Femur (tissue), 1 donor: ENCODE data around the gene OLFM2.
A peak's percentile ranks its signal among the peaks of the same experiment; 100 is the strongest.

Experiments
- DNase-seq: peaks from one replicate; pipeline ENCODE4 v3.0.0-alpha.2; 2017

The OLFM2 gene

DNA sequence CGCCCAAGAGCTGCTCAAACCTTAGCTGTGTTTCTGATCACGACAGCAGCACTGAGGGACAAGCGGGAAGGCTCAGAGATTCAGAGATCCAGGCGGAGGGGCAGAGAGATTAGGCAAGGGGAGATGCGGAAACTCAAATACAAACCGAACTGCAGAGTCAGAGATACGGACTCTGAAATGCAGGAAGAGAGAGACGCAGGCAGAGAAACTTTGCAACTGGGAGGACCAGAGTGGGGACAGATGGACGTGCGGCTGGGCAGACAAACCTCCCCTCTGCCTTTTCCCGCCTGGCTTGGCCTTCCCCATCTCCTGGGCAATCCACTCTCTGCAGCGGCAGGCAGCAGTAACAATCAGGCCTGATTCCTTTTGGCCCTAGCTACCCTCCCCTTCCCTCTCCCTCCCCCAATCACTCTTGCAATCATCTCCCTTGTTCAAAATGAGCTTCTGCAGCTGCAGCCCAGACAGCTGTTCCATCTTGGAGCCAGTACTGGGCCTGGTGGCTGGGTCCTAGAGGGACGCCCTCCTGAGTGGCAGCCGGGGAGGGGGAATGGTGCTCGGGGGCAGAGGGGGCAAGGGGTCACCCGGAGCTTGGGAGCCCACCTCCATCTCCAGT lies 29.7 kb downstream of the OLFM2 start:
- peak; percentile 60 for DNase-seq

DNA sequence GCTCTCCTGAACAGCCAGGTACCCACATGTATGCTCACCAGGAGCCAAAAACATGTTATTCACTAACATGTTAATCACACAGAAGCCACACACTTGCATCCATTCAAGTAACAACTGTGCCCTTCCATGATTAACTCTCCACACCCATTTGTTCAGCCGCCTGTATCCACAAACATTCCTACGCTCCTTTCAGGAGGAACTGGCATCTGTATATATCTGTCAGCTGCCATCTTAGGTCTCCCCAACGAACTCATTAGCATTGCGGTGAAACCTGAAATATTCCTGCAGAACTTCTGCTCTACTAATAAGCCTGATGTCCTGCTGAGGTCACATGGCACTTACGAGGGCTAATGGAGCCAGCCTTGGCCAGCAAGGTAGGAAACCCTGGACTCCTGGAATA lies 33.0 kb downstream of the OLFM2 start:
- DNase-seq = no peak

DNA sequence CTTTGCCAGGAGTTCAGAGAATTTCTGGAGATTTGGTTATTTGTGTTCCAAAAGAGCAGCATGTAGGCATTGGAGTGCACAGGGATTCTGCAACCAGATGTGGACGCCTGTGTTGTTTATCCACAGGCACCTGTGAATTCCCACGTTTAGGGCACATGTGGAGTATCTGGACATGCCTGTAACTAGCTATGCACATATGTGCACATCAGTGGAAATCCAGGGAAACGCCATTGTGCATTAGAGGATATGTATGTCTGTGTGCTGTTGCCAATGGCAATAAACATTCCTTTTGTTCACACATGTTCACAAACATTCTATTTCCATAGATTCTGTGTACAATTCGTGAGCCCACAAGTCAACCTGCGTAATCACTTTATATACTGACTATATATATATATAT lies 34.7 kb downstream of the OLFM2 start:
- DNase-seq = no peak

DNA sequence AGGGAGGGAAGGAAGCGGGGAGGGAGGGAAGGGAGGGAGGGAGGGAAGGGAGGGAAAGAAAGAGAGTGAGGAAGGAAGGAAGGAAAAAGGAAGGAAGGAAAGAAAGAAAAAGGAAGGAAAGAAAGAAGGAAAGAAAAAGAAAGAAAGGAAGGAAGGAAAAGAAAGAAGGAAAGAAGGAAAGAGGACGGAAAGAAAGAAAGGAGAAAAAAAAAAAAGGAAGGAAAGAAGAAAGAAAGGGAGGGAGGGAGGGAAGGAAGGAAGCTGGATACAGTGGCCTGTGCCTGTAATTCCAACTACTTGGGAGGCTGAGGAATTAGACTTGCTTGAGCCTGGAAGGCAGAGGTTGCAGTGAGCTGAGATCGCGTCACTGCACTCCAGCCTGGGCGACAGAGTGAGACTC lies 35.3 kb downstream of the OLFM2 start:
- DNase-seq = no peak

DNA sequence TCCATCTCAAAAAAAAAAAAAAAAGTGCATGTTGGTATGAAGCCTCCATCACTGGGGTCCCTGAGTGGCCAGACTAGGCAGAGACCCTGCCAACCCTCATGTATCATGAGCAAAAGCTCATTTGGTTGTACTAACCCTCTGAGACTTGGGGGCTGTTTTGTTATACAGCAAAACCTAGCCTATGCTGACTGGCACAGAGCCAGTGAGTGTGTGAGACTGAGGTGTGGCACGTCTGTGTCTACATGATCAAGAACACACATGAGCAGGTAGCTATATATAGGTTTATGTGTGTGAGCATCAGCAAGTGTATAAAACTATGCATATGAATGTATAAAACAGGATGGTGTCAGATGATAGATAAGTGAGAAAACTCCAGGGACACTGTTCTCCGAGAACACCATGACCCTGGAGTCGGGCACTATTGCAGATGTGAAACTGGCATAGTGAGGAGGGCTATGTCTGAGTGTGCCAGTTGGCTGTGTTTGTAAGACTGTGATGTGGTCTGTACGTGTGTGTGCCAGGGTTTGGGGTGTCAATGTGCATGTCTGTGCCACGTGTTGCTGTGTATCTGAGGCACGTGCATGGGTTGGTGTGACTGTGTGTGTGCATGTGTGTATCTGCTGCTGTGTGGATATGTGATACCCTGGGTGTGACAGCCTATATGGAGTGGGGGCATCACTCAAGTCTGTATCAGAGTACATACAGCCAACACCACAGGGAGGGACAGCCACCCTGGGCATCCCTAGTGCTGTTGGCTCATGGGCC lies 44.5 kb downstream of the OLFM2 start:
- no peak for DNase-seq

DNA sequence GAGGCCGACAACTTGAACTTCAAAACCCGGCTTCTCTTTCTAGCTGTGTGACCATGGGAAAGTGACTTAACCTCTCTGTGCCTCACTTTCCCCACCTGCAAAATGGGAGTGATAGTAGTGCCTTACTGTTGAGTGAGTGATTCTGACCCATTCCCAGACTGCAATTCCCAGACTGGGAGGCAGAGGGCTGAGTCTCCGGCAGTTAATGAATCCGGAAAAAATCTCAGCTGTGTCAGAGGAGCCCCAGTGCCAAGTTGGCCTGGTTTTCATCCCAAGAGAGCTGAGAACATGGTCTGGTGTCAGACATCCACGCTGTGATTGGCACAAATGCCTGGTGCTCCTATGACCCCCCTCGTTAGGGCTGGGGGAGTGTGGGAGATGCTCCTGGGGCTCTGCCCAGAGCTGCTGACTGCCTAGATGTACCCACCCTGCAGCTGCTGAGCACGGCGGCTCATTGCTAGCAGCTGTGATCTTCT lies 51.2 kb downstream of the OLFM2 start:
- DNase-seq = peak; percentile 90

DNA sequence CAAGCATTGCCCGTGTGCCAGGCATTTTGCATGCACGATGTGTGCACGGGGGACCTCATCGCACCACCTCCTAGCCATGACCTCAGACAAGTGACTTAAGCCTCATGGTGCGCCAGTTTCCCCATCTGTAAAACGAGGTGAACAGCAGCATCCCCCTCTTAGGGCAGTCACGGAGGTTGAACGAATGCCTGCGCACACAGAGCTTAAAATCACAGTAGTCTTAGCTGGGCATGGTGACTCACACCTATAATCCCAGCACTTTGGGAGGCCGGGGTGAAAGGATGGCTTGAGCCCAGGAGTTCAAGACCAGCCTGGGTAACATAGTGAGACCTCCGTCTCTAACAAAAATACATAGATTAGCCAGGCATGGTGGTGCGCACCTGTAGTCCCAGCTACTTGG lies 52.6 kb downstream of the OLFM2 start:
- DNase-seq = no peak

DNA sequence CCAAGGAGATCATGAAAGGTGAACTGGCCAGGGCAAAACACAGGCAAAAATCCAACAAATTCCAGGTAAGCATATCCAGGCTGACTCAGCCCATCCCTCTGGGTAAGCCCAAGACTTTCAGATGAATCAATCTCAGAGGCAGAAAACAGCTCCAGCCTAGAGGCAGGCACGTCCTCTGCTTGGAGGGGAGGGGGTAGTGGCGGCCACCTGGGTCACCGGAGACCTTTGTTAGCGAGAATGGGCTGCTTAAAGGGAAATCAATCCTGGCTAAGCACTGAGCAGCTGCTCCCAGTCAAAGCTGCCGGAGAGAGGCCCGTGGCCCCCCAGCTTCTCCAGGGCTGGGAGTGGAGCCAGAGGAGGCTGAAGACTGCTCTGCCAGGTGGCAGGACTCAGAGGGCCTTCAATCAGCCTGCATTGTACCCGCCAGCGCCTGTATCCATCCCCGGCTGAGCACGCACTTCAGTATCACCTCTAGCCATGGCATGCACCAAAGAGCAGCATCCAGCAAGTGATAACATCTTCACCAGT lies 53.0 kb downstream of the OLFM2 start:
- DNase-seq = peak; percentile 65

DNA sequence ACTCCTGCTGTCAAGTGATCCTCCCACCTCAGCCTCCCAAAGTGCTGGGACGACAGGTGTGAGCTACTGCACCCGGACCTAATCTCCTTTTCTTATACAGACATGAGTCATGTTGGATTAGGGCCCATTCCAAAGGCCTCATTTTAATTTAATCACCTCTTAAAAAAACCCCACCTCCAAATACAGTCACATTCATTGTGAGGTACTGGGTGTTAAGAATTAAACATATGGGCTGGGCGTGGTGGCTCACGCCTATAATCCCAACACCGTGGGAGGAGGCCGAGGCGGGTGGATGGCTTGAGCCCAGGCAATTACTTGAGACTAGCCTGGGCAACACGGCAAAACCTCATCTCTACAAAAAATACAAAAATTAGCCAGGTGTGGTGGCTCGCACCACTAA lies 54.6 kb downstream of the OLFM2 start:
- DNase-seq = no peak

DNA sequence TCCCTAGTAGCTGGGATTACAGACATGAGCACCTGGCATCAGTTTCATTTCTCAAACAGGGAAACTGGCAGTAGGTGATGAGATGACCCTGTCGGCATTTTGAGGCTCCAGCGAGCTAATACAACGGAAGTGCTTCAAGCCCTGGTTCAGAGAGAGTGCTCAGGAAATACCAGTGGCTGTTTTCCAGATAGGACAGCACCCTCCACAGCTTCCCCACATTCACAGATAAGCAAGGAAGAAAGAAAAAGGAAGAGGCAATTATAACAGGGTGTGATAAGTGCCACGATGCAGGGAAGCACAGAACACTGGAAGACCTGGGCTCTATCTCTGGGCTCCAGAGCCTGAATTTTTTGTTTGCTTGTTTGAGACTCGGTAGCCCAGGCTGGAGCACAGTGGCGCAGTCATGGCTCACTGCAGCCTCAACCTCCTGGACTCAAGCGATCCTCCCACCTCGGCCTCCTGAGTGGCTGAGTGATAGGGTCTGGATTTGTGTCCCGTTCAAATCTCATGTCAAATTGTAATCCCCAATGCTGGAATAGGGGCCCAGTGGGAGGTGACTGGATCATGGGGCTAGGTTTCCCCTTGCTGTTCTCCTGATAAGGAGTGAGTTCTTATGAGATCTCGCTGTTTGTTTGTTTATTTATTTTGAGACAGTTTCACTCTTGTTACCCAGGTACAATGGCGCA lies 57.7 kb downstream of the OLFM2 start:
- no peak for DNase-seq

DNA sequence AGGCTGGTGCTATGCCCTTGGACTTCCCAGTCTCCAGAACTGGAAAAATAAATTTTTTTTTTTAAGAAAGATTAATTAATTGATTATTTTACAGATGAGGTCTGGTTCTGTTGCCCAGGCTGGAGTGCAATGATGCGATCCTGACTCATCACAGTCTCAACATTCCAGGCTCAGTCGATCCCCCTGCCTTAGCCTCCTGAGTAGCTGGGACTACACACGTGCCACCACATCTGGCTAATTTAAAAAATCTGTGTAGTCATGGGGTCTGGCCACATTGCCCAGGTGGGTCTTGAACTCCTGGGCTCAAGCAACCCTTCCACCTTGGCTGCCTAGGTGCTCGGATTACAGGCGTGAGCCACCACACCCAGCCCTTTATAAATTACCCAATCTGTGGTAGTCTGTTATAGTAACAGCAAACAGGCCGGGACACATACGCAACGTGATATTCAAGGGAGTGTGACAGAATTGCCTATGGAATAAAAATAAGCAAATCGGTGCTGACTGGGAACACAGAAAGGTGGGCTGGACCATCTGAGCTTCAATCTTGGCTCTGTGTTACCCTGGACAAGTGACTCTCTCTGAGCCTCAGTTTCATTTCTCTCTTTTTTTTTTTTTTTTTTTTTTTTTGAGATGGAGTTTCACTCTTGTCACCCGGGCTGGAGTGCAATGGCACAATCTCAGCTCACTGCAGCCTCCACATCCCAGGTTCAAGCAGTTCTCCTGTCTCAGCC lies 58.4 kb downstream of the OLFM2 start:
- DNase-seq = no peak

DNA sequence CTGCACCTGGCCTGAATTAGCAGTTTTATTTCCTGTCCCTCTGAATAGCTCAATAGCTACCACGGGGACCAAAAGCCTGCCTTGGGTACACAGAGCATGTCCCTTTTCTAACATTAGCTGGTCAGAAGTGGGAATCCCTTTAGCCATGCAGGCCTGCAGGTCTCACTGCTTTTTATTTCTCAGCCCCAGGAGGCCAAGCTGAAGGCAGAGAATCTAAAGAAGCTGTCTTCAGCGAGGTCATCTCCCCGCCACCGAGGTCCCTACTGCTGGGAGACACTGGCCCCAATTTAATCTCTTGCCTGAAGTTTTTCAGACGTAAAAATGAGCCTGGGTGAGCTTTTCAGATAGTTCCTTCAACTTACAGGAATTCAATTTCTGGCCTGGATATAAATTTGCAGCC lies 60.5 kb downstream of the OLFM2 start:
- no peak for DNase-seq

DNA sequence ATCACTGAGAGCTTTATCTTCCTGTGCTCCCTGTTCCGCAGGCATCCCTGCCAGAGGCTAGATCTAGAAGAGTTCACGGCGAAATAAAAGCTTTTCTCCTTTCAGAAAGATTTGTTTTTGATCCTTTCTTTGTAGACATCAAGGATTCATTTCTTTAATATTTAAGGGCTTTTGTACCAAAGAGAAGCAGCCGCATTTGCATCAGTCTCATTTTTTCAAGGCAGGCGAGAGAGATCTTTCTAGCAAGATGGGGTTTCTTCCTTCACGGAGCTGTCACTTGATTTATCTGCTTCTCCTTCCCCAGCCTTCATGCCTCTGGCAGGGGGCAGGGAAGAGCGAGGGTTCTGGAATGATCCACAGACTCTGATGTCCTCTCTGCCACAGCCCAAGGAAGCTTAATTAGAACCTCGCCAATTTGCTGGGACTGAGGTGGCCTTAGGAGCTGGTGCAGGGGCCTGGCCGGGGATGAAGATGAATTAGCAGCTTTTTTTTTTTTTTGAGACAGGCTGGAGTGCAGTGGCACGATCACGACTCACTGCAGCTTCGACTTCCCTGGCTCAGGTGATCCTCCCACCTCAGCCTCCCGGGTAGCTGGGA lies 61.2 kb downstream of the OLFM2 start:
- DNase-seq = no peak

DNA sequence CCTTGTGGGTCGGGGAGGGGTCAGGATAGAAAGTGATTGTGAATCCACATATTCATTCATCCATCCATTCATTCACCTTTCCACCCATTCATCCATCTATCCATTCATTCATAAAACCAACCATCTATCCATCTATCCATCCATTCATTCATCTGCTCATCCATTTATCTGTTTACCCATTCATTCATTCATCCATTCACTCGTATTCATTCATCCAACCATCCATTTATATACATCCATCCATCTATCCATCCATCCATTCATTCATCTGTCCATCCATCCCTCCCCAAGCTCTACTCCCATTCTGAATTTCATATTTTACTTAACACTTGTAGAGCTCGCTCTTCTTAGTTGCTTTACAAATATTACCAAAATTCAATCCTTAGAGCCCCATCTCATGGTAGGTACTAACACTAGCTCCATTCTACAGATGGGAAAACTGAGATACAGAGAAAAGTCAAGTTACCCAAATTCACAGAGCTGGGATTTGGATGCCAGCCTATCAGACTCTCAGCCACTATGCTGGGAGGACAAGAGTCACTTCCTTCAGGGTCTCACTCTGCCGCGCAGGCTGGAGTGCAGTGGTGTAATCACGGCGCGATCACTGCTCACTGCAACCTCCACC lies 63.6 kb downstream of the OLFM2 start:
- no peak for DNase-seq

DNA sequence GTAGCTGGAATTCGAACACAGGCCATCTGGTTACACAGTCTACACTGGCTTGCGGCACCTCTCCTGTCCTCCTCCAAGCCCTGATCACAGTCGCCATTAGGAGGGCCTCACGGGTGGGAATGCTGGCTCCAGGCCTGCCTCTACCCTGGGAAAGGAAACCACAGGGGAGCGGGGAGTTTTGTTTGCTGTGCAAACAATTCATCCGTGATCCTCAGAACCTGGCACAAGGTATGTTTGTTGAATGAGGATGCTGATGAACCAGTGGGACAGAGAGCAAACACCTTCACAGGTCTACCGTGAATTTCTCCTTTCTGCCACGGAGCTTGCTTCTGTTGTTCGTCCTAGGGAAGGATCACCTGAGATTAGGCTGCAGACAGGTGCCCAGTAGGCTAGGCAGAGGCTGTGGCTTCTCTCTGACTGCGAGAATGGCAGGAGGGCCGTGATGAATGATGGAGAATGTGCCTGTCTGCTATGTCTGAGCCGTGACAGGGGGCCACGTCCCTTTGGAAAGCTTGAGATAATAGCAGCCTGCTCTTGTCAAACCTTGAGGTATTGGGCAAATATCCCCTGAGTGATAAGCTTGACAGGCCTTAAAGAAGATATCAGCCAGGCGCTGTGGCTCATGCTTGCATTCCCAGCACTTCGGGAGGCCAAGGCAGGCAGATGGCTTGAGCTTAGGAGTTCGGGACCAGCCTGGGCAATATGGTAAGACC lies 64.5 kb downstream of the OLFM2 start:
- no peak for DNase-seq

DNA sequence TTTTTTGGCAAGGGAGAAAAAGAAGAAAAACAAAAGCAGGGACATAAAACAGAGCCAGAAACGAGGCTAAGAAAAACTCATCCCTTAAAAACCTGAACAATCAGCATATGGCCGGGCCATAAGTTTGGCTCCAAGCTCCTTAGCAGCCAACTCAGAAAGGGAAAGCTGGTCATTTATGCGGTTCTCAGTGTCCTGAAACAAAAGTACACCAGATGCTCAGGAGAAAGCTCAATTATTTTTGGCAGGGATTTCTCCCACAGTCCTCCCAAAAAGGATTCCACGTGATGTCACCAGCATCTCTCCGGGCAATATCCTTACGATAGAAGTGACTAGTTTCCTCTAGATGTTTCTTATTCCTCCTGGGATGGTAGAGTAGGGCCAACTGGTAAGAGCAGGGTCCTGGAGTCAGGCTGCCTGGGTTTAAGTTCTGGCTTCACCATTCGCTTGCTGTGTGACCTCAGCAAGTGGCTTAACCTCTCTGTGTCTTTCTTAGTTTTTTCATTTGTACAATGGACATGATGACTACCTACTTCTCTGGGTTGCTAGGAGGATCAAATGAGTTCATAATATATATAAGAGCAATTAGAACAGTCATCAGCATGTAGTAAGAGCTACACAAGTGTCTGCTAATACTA lies 67.2 kb downstream of the OLFM2 start:
- no peak for DNase-seq

DNA sequence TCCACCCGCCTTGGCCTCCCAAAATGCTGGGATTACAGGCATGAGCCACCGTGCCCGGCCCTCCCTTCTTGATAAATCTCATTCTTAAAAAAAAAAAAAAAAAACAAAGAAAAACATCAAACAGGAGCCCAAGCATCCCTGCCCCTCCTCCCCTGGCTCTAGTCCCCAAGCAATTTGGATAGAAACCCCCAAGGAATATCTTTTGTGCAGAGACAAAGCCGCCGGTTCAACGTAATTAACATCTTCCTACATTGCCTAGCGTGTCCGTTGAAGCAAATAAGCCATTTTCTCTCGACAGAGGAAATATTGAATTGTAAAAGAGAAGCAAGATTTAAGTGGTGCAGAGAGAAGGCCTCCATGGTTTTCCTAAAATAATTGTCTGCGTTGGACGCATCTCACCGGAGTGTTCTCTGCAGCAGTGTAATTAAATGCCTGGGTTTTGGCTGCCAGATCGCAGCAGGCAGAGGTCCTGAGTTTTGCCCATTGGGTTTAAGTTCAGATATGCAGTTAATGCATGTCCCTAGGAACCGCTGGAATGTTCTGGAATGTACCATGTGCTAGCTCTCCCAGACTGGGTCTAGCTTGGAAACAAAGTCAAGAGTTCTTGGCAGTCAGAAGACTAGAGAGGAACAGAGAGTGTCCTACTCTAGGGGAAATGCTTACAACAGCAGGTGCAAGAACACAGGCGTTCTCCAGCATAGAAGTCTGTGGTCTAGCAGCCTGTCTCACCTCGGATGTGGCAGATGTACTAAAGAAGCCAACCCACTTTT lies 70.4 kb downstream of the OLFM2 start:
- DNase-seq = no peak

DNA sequence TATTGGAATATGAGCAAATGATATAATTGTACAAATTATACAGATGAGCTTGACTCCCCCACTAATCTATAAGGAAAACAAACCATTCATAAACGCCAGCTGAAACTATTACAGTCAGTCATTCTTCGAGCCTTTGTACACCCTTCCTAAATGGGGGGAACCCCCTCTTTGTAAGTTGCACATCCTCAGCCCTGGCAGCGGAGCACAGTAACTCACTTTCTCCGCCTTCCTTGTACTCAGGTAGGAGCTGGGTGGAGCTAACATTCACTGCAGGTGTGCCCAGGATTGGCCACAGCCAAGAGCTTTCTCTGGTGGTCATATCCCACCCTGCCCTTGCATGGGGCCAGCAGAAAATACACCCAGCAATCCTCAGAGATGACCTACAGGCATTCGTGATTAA lies 72.6 kb downstream of the OLFM2 start:
- no peak for DNase-seq

DNA sequence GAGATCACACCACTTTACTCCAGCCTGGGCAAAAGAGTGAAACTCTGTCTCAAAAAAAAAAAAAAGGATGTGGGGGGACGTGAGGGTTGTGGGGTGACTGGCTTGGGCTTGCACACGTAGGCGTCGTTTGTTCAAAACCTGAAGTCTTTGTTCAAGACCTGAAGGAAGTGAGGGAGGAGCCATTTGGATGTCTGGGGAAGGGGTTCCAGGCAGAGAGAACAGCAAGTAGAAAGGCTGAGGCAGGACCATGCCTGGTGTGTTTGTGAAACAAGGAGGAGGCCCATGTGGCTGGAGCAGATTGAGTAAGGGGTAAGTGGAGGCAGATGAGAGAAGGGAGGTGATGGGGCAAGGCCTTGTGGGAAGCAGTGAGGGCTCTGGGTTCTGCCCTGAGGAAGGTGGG lies 73.4 kb downstream of the OLFM2 start:
- DNase-seq = no peak

DNA sequence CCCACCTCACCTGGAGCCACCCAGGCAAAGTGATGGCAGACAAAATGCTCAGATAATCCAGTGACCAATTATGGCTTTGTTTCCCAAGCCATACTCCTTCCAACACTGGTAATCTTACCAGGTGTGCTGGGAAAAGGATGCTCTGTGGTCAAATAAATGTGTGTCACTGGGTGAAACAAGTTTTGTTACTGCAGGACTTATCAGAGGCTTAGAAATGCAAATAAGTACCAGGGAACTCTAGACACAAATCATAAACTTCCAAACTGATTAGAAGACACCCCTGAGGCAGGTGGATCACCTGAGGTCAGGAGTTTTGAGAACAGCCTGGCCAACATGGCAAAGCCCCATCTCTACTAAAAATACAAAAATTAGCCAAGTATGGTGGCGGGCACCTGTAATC lies 74.8 kb downstream of the OLFM2 start:
- no peak for DNase-seq
